ENCODE data around the gene TM4SF5.

Gene TM4SF5

GRCh38 chr17:4785311-4786105, 13.8 kb downstream of the TM4SF5 start:
- TF ChIP-seq, protein P1, sequence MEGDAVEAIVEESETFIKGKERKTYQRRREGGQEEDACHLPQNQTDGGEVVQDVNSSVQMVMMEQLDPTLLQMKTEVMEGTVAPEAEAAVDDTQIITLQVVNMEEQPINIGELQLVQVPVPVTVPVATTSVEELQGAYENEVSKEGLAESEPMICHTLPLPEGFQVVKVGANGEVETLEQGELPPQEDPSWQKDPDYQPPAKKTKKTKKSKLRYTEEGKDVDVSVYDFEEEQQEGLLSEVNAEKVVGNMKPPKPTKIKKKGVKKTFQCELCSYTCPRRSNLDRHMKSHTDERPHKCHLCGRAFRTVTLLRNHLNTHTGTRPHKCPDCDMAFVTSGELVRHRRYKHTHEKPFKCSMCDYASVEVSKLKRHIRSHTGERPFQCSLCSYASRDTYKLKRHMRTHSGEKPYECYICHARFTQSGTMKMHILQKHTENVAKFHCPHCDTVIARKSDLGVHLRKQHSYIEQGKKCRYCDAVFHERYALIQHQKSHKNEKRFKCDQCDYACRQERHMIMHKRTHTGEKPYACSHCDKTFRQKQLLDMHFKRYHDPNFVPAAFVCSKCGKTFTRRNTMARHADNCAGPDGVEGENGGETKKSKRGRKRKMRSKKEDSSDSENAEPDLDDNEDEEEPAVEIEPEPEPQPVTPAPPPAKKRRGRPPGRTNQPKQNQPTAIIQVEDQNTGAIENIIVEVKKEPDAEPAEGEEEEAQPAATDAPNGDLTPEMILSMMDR (conservative IDR thresholded peaks at IDR 0.05), result no peak
- TF ChIP-seq ZFX (IDR thresholded peaks at IDR 0.05), result no peak
- H3K27ac ChIP-seq, result no peak overlapping the region

DNA sequence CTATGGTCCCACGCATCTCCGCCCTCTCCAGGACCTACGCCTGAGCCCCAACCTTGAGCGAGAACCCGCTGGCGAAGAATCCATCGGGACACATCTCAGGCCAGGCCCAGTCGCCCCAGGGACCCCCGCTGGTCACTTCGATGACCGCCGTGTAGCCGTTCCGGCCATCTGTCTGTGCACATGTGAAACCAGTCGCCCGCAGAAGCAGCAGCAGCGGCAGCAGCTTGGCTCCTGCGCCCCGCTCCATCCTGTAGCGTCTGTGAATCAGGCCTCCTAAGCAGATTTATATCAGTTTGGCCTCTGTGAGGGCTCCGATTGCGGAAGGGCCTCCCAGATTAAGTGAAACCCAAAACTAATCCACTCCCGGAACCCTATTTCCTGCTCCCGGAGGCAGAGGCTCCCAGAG, 14.4 kb downstream of the TM4SF5 start, which contains the start of gene VMO1:
Gene VMO1, minus strand, starts transcription at position 259 of the 406 bp plus-strand sequence. Its CDS starts 12 bp downstream, at position 247.
- H3K27ac ChIP-seq, result no peak within 1 kb of the TSS
- TF ChIP-seq, protein P1 (conservative IDR thresholded peaks at IDR 0.05), result no peak
- TF ChIP-seq ZFX (IDR thresholded peaks at IDR 0.05), result no peak

GRCh38 chr17:4786516-4786915, 14.8 kb downstream of the TM4SF5 start:
- no peak for TF ChIP-seq ZFX (IDR thresholded peaks at IDR 0.05)
- TF ChIP-seq, protein P1 (conservative IDR thresholded peaks at IDR 0.05), result no peak
- no peak overlapping the region for H3K27ac ChIP-seq

GRCh38 chr17:4788159-4788806, 16.6 kb downstream of the TM4SF5 start:
- no peak overlapping the region; the same call in 1 of the 2 replicates for H3K27ac ChIP-seq
- TF ChIP-seq, protein P1 (conservative IDR thresholded peaks at IDR 0.05), result no peak
- no peak for TF ChIP-seq ZFX (IDR thresholded peaks at IDR 0.05)

DNA sequence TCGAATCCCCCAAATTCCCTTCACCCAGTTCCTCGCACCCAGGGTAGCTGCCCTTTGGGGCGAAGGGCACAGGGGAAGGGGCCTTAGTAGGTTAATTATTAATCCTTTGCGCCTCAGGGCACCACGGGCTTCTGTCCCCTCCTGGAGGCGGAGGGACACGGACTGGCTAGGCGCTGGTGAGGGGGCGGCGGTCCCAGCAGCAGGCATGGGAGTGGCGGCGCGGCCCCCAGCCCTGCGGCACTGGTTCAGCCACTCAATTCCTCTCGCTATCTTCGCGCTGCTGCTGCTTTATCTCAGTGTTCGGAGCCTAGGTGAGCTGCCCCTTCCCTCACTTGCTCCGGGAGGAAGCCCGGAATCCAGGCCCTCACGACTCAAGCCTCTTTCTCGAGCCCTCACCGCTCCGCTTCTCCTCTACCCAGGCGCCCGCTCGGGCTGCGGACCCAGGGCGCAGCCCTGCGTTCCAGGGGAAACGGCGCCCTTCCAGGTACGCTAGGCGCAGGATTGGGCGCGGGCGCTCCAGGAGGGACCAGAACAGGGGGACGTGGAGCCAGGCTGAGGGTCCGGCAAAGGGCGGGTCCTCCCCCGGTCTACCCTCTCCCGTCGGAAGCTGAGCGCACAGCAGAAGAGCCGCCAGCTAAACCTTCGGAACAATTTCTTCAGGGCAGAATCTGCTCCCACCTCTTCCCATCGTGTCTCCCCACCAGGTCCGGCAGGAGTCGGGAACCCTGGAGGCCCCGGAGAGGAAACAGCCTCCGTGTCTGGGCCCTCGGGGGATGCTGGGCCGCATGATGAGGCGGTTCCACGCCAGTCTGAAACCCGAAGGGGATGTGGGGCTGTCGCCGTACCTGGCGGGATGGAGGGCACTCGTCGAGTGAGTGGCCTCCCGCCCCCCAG, 17.4 kb downstream of the TM4SF5 start, which contains the start of gene GLTPD2:
Gene GLTPD2, plus strand, starts transcription at position 158 of the 894 bp plus-strand sequence. Its CDS starts 48 bp downstream, at position 206.
- TF ChIP-seq, protein P1 (conservative IDR thresholded peaks at IDR 0.05), result no peak
- no peak for TF ChIP-seq ZFX (IDR thresholded peaks at IDR 0.05)
- H3K27ac ChIP-seq, result peak within 1 kb of the TSS; percentile 87

GRCh38 chr17:4789701-4789950, 17.9 kb downstream of the TM4SF5 start:
- H3K27ac ChIP-seq, result peak overlapping the region; percentile 87
- TF ChIP-seq, protein P1 (conservative IDR thresholded peaks at IDR 0.05), result no peak

All from C4-2B (cell line).